ENCODE results near the gene ARPP21. TPM values are rescaled to one million over a fixed set of nuclear protein-coding genes. Genes with fewer than 3 reads are reported as not detected.
A peak's percentile ranks its signal among the peaks of the same experiment; 100 is the strongest.

ARPP21 gene
- total and polyA plus RNA-seq, 2 donors (not counting 3 experiments of a cell fraction or from before 2014, with no cell fraction given), result not detected

GRCh38 chr3:35664460-35664919 is 25.2 kb downstream of the ARPP21 start:
- no peak overlapping the region for H3K4me2 ChIP-seq (ENCODE audit: insufficient read depth, low read length)
- no peak overlapping the region for H3K27ac ChIP-seq (ENCODE audit: insufficient read depth, low read depth, low read length)
- no peak overlapping the region for H3K4me3 ChIP-seq (replicated peaks in 1 of 3; ENCODE audit: insufficient read depth in 1 of 3, low read depth in 1 of 3, low read length in 3 of 3)
- no peaks in the 10 kb centered on the region for H4K20me1 ChIP-seq (replicated peaks; ENCODE audit: control insufficient read depth, extremely low read depth, insufficient read depth, low read length)
- intact Hi-C loops (cut with micrococcal nuclease) (loop anchor here (1.0 to 2.0 kb wide), 2 partner anchors 268 to 282 kb away; no protein-coding TSS in a partner anchor), dilution Hi-C loops (cut with MboI; ENCODE audit: extremely low pct_ligation_motif_present, low sequenced_read_pairs) (no loop called here)
- H3K36me3 ChIP-seq (ENCODE audit: control insufficient read depth in 2 of 2, extremely low read depth in 1 of 2, insufficient read depth in 2 of 2, low read length in 2 of 2), result no peaks in the 10 kb centered on the region
- BruUV-seq (replicated peaks), result no TSS peak
- DNase-seq (ENCODE audit: low read depth, low spot score), result peak; percentile 86
- no peak overlapping the region for H2AFZ ChIP-seq (ENCODE audit: low read depth, low read length)
- peaks cover 25% of the 10 kb centered on the region for H3K4me1 ChIP-seq (ENCODE audit: control insufficient read depth, extremely low read depth, insufficient read depth, low read length)
- no peaks in the 10 kb centered on the region for H3K79me2 ChIP-seq (ENCODE audit: control insufficient read depth, insufficient read depth, low read length)
- CTCF ChIA-PET, result interaction anchor here (0.9 to 1.8 kb wide), 6 partner anchors 10 to 1782 kb away, joined by 3 to 8 read pairs (median 4); no protein-coding TSS in a partner anchor
- TF ChIP-seq POLR2AphosphoS5 (IDR thresholded peaks at IDR 0.05; ENCODE audit: insufficient read depth, low read depth, low read length), result peak; percentile 47
- TF ChIP-seq FOS (IDR thresholded peaks at IDR 0.05; ENCODE audit: borderline replicate concordance, insufficient read depth, low read length), result peak; percentile 23
- TF ChIP-seq MYC (IDR thresholded peaks at IDR 0.05; ENCODE audit: low read depth, low read length), result no peak
- TF ChIP-seq JUN (IDR thresholded peaks at IDR 0.05; ENCODE audit: borderline replicate concordance, insufficient read depth, insufficient read length, low read depth), result no peak
- TF ChIP-seq GATA2 (IDR thresholded peaks at IDR 0.05; ENCODE audit: insufficient read depth, insufficient read length, low read depth, low read length), result no peak
- no peaks in the 10 kb centered on the region for H3K9me1 ChIP-seq (replicated peaks; ENCODE audit: control insufficient read depth, extremely low read depth, insufficient read depth, low read length)
- POLR2A ChIA-PET, result no interaction called here
- no peak for FAIRE-seq
- no peaks in the 10 kb centered on the region for H3K27me3 ChIP-seq (ENCODE audit: control insufficient read depth in 2 of 2, insufficient read depth in 2 of 2, low read length in 2 of 2)
- no peaks in the 10 kb centered on the region for H3K9me3 ChIP-seq (replicated peaks; ENCODE audit: control insufficient read depth, insufficient read depth, low read length)
- H3K9ac ChIP-seq (replicated peaks; ENCODE audit: extremely low read depth, insufficient read depth, low read length), result no peak overlapping the region

GRCh38 chr3:35665390-35666055 is 26.2 kb downstream of the ARPP21 start:
- Histone ChIP-seq H3K9me1 (replicated peaks; ENCODE audit: control insufficient read depth, extremely low read depth, insufficient read depth, low read length) (no peaks in the 10 kb centered on the region), H3K27ac (ENCODE audit: insufficient read depth, low read depth, low read length) (no peak overlapping the region), H4K20me1 (replicated peaks; ENCODE audit: control insufficient read depth, extremely low read depth, insufficient read depth, low read length) (no peaks in the 10 kb centered on the region), H3K79me2 (ENCODE audit: control insufficient read depth, insufficient read depth, low read length) (no peaks in the 10 kb centered on the region), H3K9me3 (replicated peaks; ENCODE audit: control insufficient read depth, insufficient read depth, low read length) (no peaks in the 10 kb centered on the region), H3K27me3 (ENCODE audit: control insufficient read depth in 2 of 2, insufficient read depth in 2 of 2, low read length in 2 of 2) (no peaks in the 10 kb centered on the region), H3K9ac (replicated peaks; ENCODE audit: extremely low read depth, insufficient read depth, low read length) (no peak overlapping the region), H3K4me3 (replicated peaks in 1 of 3; ENCODE audit: insufficient read depth in 1 of 3, low read depth in 1 of 3, low read length in 3 of 3) (no peak overlapping the region), H2AFZ (ENCODE audit: low read depth, low read length) (peak overlapping the region; percentile 27), H3K36me3 (ENCODE audit: control insufficient read depth in 2 of 2, extremely low read depth in 1 of 2, insufficient read depth in 2 of 2, low read length in 2 of 2) (no peaks in the 10 kb centered on the region), H3K4me1 (ENCODE audit: control insufficient read depth, extremely low read depth, insufficient read depth, low read length) (peaks cover 25% of the 10 kb centered on the region), H3K4me2 (ENCODE audit: insufficient read depth, low read length) (peak overlapping the region; percentile 43)
- FAIRE-seq, result peak; percentile 49
- intact Hi-C loops (cut with micrococcal nuclease) (loop anchor here (1.0 to 2.0 kb wide), 2 partner anchors 283 to 327 kb away; no protein-coding TSS in a partner anchor), dilution Hi-C loops (cut with MboI; ENCODE audit: extremely low pct_ligation_motif_present, low sequenced_read_pairs) (no loop called here)
- TF ChIP-seq MAX (IDR thresholded peaks at IDR 0.05; ENCODE audit: insufficient read depth, insufficient read length), result no peak
- peak; percentile 6 for TF ChIP-seq FOS (IDR thresholded peaks at IDR 0.05; ENCODE audit: borderline replicate concordance, insufficient read depth, low read length)
- TF ChIP-seq JUN (IDR thresholded peaks at IDR 0.05; ENCODE audit: borderline replicate concordance, insufficient read depth, insufficient read length, low read depth), result no peak
- no TSS peak for BruUV-seq (replicated peaks)
- peak; percentile 59 for DNase-seq (ENCODE audit: low read depth, low spot score)
- ChIA-PET POLR2A (no interaction called here), CTCF (interaction anchor here (0.6 to 1.8 kb wide), 9 partner anchors 9 to 281 kb away, joined by 3 to 8 read pairs (median 3); no protein-coding TSS in a partner anchor)

Measured in endothelial cell of umbilical vein (primary cell).